Chondrocyte (in vitro differentiated cells): ENCODE data around the gene EEF1A2. TPM values are rescaled to one million over a fixed set of nuclear protein-coding genes. Genes with fewer than 3 reads are reported as not detected.

Experiments used
- DNase-seq: peaks from one replicate; pipeline ENCODE4 v3.0.0; 2021; ENCODE audit warnings: mixed read lengths, low spot score
- H3K27ac Mint-ChIP-seq: one replicate; pipeline ENCODE4 v1.8.0; 2021; ENCODE audit warnings: mild to moderate bottlenecking, moderate library complexity, mixed read lengths; ENCODE audit not compliant: unreplicated experiment
- H3K27me3 Mint-ChIP-seq: 2 replicates; pipeline ENCODE4 v1.8.0; 2021; ENCODE audit warnings: low read depth, mixed read lengths
- H3K36me3 Mint-ChIP-seq: 2 replicates; pipeline ENCODE4 v1.8.0; 2021; ENCODE audit warnings: low read depth, mixed read lengths
- H3K4me1 Mint-ChIP-seq: 2 replicates; pipeline ENCODE4 v1.8.0; 2021; ENCODE audit warnings: low read depth, mild to moderate bottlenecking, mixed read lengths
- H3K4me3 Mint-ChIP-seq: one replicate; pipeline ENCODE4 v1.8.0; 2021; ENCODE audit warnings: mild to moderate bottlenecking, moderate library complexity, mixed read lengths; ENCODE audit not compliant: unreplicated experiment
- H3K9me3 Mint-ChIP-seq: 2 replicates; pipeline ENCODE4 v1.8.0; 2021; ENCODE audit warnings: low read depth, mixed read lengths
- total RNA-seq: library from RNA; stranded (reverse); gene quantifications from 3 replicates; pipeline ENCODE4 v1.2.1, GENCODE V29; 2021
- TF ChIP-seq, protein P1 (sequence below): fragments of 200-600 bp; sonication (generic); IDR thresholded peaks from 2 replicates; pipeline ENCODE4 v1.5.0; 2021; ENCODE audit warnings: antibody characterized with exemption, mild to moderate bottlenecking, moderate library complexity

EEF1A2 gene
- total RNA-seq, 1 donor from 2014 or later: 5.5 TPM

DNA sequence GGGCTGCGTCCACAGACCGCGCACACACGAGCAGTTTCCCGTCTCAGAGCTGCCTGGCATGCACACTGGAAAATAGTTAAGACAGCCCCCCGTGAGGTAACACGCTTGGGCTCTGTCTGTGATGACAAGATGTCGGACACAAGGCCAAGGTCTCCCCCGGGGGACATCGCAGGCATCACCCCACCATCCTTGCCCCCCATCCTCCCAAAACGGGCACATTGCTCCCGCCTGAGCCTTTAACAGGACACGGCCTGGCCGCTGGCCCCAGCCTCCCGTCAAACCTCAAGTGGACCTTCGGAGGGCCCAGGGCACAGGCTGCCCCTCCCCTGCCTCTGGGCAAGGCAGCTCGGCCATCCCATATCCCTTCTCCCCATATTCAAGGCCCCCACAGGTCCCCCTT lies 32.0 kb downstream of the EEF1A2 start:
- H3K27ac Mint-ChIP-seq: no peak overlapping the region

DNA sequence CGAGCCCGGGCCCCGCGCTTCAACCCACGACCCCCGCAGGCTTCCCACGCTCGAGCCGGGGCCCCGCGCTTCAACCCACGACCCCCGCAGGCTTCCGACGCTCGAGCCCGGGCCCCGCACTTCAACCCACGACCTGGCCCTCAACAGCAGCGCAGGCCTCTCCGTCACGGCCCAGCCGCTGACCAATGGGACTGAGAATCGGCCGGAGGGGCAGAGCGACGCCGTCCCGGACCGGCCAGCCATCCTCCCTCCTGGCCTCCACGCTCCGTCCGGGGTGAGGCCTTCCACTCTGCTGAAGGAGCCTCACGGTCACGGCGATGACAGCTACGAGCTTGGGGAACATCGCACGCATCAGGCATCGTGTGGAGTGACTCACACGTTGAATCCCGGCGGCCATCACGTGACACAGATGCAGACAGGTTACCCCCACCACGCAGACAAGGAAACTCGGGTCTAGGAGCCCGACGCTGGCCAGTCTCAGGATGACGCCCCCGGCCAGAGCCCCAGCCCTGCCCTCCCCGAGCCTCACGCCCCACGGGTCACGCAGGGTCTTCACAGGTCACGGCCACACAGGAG lies 32.5 kb downstream of the EEF1A2 start:
- Mint-ChIP-seq H3K4me3 (no peak overlapping the region), H3K27me3 (peaks cover 51% of the 10 kb centered on the region), H3K9me3 (no peaks in the 10 kb centered on the region), H3K4me1 (no peaks in the 10 kb centered on the region), H3K27ac (no peak overlapping the region), H3K36me3 (no peaks in the 10 kb centered on the region)
- TF ChIP-seq, protein P1, sequence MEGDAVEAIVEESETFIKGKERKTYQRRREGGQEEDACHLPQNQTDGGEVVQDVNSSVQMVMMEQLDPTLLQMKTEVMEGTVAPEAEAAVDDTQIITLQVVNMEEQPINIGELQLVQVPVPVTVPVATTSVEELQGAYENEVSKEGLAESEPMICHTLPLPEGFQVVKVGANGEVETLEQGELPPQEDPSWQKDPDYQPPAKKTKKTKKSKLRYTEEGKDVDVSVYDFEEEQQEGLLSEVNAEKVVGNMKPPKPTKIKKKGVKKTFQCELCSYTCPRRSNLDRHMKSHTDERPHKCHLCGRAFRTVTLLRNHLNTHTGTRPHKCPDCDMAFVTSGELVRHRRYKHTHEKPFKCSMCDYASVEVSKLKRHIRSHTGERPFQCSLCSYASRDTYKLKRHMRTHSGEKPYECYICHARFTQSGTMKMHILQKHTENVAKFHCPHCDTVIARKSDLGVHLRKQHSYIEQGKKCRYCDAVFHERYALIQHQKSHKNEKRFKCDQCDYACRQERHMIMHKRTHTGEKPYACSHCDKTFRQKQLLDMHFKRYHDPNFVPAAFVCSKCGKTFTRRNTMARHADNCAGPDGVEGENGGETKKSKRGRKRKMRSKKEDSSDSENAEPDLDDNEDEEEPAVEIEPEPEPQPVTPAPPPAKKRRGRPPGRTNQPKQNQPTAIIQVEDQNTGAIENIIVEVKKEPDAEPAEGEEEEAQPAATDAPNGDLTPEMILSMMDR: no peak
- no peak for DNase-seq

More for the DNA sequence above, 32.0 kb downstream of the EEF1A2 start:
- no peaks in the 10 kb centered on the region for H3K36me3 Mint-ChIP-seq
- H3K4me1 Mint-ChIP-seq: no peaks in the 10 kb centered on the region
- no peak overlapping the region for H3K4me3 Mint-ChIP-seq
- no peak for DNase-seq
- TF ChIP-seq, protein P1: no peak
- peaks cover 50% of the 10 kb centered on the region for H3K27me3 Mint-ChIP-seq
- H3K9me3 Mint-ChIP-seq: no peaks in the 10 kb centered on the region

DNA sequence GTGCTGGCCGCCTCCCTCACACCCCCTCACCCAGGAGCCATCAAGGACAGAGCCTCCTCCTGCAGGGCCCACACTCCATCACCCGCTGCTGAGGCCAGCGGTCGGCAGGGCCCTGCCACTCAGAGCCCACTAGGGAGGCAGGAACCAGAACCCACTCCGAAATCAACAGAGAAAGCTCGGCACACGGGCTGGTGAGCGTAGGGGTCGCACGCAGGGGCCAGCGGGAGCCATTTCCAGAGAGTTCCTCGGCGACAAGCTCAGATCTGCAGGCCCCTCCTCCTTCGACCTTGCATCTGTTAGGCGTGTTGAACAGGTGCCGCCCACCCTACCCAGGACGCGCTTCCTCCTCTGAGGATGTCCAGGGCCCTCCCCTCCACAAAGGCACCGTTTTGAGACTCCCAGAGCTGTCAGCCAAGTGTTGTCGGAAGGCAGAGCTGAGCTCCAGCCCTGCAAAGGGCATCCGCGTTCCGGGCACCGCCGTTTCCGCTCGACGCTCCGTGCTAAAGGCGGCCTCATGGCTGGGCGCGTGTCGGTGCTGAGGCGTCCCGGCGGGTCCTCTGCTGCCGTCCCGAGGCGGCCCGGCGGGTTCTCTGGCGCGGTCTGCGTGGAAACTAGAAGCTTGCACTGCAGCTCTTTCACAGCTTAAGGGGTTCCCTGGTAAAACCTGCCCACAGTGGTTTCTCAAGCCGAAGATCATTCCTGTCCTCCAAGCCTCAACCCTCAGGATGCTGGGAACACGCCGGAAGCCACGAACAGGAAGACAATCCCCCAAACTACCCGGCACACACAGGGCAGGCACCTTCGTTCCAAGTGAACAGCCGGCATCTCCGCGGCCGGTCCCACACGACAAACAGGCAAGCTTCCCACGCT lies 33.3 kb downstream of the EEF1A2 start:
- Mint-ChIP-seq H3K27ac (no peak overlapping the region), H3K27me3 (peaks cover 56% of the 10 kb centered on the region), H3K9me3 (no peaks in the 10 kb centered on the region), H3K4me1 (no peaks in the 10 kb centered on the region), H3K36me3 (no peaks in the 10 kb centered on the region), H3K4me3 (no peak overlapping the region)
- no peak for DNase-seq
- TF ChIP-seq, protein P1: no peak

DNA sequence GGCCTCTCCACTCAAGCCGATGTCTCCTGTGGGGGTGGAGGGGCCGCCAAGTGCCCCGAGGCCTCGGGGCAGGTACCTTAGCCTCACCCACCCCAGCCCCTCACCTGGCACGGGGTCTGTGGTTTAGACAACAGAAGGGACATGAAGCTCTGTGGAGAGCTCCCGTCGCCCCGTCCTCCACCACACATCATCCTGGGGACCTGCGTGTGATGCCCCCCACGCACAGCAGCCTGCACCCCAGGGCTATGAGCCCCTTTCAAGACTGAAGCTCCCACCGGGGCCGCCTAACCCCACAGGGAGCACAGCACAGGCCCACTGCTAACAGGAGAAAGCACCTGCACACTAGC lies 34.6 kb downstream of the EEF1A2 start:
- no peak overlapping the region for H3K4me3 Mint-ChIP-seq
- no peaks in the 10 kb centered on the region for H3K4me1 Mint-ChIP-seq
- no peaks in the 10 kb centered on the region for H3K9me3 Mint-ChIP-seq
- no peaks in the 10 kb centered on the region for H3K36me3 Mint-ChIP-seq
- TF ChIP-seq, protein P1: no peak
- H3K27me3 Mint-ChIP-seq: peaks cover 53% of the 10 kb centered on the region
- DNase-seq: no peak
- no peak overlapping the region for H3K27ac Mint-ChIP-seq

DNA sequence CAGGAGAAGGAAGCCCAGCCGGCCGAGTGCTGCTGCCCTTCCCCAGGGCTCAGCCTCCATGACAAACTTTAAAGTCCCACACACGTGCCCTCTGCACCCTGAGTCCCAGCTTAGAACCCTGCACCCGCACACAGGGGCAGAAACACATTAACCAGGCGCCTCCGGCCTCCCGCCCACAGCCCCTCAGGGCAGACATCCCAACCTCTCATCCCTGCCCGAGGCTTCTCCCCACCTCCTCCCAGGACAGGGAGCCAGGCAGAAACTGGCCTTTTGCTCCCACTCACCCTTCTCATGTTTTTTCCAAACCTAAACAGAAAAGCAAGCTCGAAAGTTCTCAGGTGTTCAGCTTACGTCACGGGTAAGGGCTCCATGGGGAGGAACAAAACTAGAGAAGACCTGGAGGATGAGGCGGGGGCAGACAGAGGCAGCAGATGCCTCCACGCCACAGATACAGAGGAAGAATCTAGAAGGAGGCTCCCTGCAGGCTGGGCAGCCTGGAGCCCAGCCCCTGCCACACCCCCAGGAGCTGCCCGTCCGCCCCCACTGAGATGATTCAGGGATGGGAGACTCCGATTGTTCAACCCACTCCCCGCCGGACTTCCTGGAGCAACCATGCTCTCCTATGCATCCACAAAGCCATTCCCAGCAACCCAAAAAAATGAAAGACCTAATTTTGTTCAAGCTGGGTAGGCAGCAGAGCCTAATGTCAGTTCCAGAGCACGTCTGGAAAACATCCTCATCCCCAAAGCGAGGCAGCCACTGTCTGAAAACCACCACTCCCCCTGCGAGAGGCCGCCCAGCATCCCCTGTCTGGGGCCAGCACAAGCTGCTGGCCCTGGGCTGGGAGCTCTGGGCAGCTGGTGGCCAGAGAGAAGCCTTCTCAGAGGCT lies 35.2 kb downstream of the EEF1A2 start:
- TF ChIP-seq, protein P1: no peak

More for the DNA sequence above, 35.2 kb downstream of the EEF1A2 start:
- peaks cover 52% of the 10 kb centered on the region for H3K27me3 Mint-ChIP-seq
- H3K4me3 Mint-ChIP-seq: no peak overlapping the region
- H3K4me1 Mint-ChIP-seq: no peaks in the 10 kb centered on the region
- DNase-seq: no peak
- no peaks in the 10 kb centered on the region for H3K9me3 Mint-ChIP-seq
- H3K27ac Mint-ChIP-seq: no peak overlapping the region
- H3K36me3 Mint-ChIP-seq: no peaks in the 10 kb centered on the region
